HEK293 (cell line): ENCODE measurements around the gene ASCC3.

ENCODE experiments used
- CTCF ChIA-PET: fragments of 350-600 bp; formaldehyde crosslinking; extraction: SDS; loops from one replicate; lab custom pipeline; 2021; ENCODE audit warnings: antibody characterized with exemption; lab: Yijun Ruan, JAX
- POLR2A ChIA-PET: fragments of 300-600 bp; formaldehyde crosslinking; extraction: SDS; loops from one replicate; lab custom pipeline; 2020; ENCODE audit warnings: antibody characterized with exemption, inconsistent platforms; lab: Yijun Ruan, JAX
- H3K27ac ChIP-seq: fragments of 200-500 bp; sonication (Bioruptor generic); 2 replicates; pipeline ENCODE4 v1.5.1; 2014; ENCODE audit warnings: low read depth, low read length, control low read depth, inconsistent platforms; ENCODE audit errors: extremely low read depth
- H3K36me3 ChIP-seq, 2 experiments: fragments of 200-500 bp in 1 of 2; sonication (Bioruptor generic) in 1 of 2; 1 replicate in 1 of 2; 2 replicates in 1 of 2; pipeline ENCODE4 v1.5.1; 2014 to 2017; ENCODE audit warnings: inconsistent platforms in 2 of 2, low read length in 2 of 2; ENCODE audit not compliant: control insufficient read depth in 2 of 2, insufficient read depth in 1 of 2
- H3K4me1 ChIP-seq: fragments of 200-500 bp; sonication (Bioruptor generic); 2 replicates; pipeline ENCODE4 v1.5.1; 2014; ENCODE audit warnings: mild to moderate bottlenecking, low read length, inconsistent platforms; ENCODE audit not compliant: control insufficient read depth, insufficient read depth
- H3K4me3 ChIP-seq: 2 replicates; pipeline ENCODE4 v1.5.1; 2011; ENCODE audit warnings: low read depth, mild to moderate bottlenecking, control low read depth, low read length, moderate library complexity
- H3K9me3 ChIP-seq: fragments of 200-500 bp; sonication (Bioruptor generic); 2 replicates; pipeline ENCODE4 v1.5.1; 2014; ENCODE audit warnings: low read depth, low read length, inconsistent platforms; ENCODE audit not compliant: control insufficient read depth, insufficient read depth
- FEZF1 ChIP-seq: fragments of 450-650 bp; formaldehyde crosslinking; IDR thresholded peaks from 2 replicates; pipeline ENCODE4 v1.5.1; 2016; ENCODE audit warnings: missing biosample characterization, missing genetic modification characterization
- IKZF3 ChIP-seq: fragments of 450-650 bp; IDR thresholded peaks from 2 replicates; pipeline ENCODE4 v1.5.0; 2018; ENCODE audit warnings: missing biosample characterization, mild to moderate bottlenecking, missing genetic modification characterization, moderate library complexity
- SCRT2 ChIP-seq: fragments of 450-650 bp; formaldehyde crosslinking; IDR thresholded peaks from 2 replicates; pipeline ENCODE4 v1.5.1; 2016; ENCODE audit warnings: missing biosample characterization, missing genetic modification characterization
- SP3 ChIP-seq: fragments of 450-650 bp; formaldehyde crosslinking; IDR thresholded peaks from 2 replicates; pipeline ENCODE4 v1.5.1; 2016; ENCODE audit warnings: missing biosample characterization, missing genetic modification characterization
- ZBTB1 ChIP-seq: fragments of 450-650 bp; formaldehyde crosslinking; IDR thresholded peaks from 2 replicates; pipeline ENCODE4 v1.5.1; 2016; ENCODE audit warnings: missing biosample characterization, missing genetic modification characterization
- ZEB2 ChIP-seq: fragments of 450-650 bp; formaldehyde crosslinking; IDR thresholded peaks from 2 replicates; pipeline ENCODE4 v1.5.1; 2016; ENCODE audit warnings: missing biosample characterization, missing genetic modification characterization
- ZFP37 ChIP-seq: fragments of 450-650 bp; formaldehyde crosslinking; IDR thresholded peaks from 2 replicates; pipeline ENCODE4 v1.5.1; 2016; ENCODE audit warnings: missing biosample characterization, missing genetic modification characterization
- ZNF133 ChIP-seq: fragments of 450-650 bp; formaldehyde crosslinking; IDR thresholded peaks from 2 replicates; pipeline ENCODE4 v1.5.1; 2016; ENCODE audit warnings: missing biosample characterization, missing genetic modification characterization
- ZNF146 ChIP-seq: fragments of 450-650 bp; formaldehyde crosslinking; IDR thresholded peaks from 2 replicates; pipeline ENCODE4 v1.5.1; 2016; ENCODE audit warnings: missing biosample characterization, missing genetic modification characterization
- ZNF23 ChIP-seq: fragments of 450-650 bp; formaldehyde crosslinking; IDR thresholded peaks from 2 replicates; pipeline ENCODE4 v1.5.1; 2016; ENCODE audit warnings: missing biosample characterization, missing genetic modification characterization, borderline replicate concordance
- ZNF398 ChIP-seq: fragments of 450-650 bp; formaldehyde crosslinking; IDR thresholded peaks from 2 replicates; pipeline ENCODE4 v1.5.1; 2017; ENCODE audit warnings: missing biosample characterization, missing genetic modification characterization
- ZNF423 ChIP-seq: fragments of 450-650 bp; formaldehyde crosslinking; IDR thresholded peaks from 2 replicates; pipeline ENCODE4 v1.5.1; 2016; ENCODE audit warnings: missing biosample characterization, missing genetic modification characterization
- ZNF530 ChIP-seq: fragments of 450-650 bp; formaldehyde crosslinking; IDR thresholded peaks from 2 replicates; pipeline ENCODE4 v1.5.1; 2016; ENCODE audit warnings: low read depth, missing biosample characterization, missing genetic modification characterization
- ZNF544 ChIP-seq: fragments of 450-650 bp; formaldehyde crosslinking; IDR thresholded peaks from 2 replicates; pipeline ENCODE4 v1.5.0; 2017; ENCODE audit warnings: missing biosample characterization, missing genetic modification characterization
- ZNF654 ChIP-seq: fragments of 450-650 bp; formaldehyde crosslinking; IDR thresholded peaks from 2 replicates; pipeline ENCODE4 v1.5.1; 2016; ENCODE audit warnings: low read depth, missing biosample characterization, missing genetic modification characterization
- ZNF830 ChIP-seq: fragments of 450-650 bp; IDR thresholded peaks from 2 replicates; pipeline ENCODE4 v1.5.0; 2018; ENCODE audit warnings: missing biosample characterization, missing genetic modification characterization, low read depth, mild to moderate bottlenecking, moderate library complexity
- ZSCAN30 ChIP-seq: fragments of 450-650 bp; IDR thresholded peaks from 2 replicates; pipeline ENCODE4 v1.5.1; 2018; ENCODE audit warnings: missing biosample characterization, mild to moderate bottlenecking, missing genetic modification characterization, moderate library complexity
- TF ChIP-seq, protein P1 (sequence below): fragments of 450-650 bp; formaldehyde crosslinking; IDR thresholded peaks from 2 replicates; pipeline ENCODE4 v1.5.1; 2017; ENCODE audit warnings: missing biosample characterization, mild to moderate bottlenecking, missing genetic modification characterization, moderate library complexity
- TF ChIP-seq, protein P2 (sequence below): fragments of 450-650 bp; IDR thresholded peaks from 2 replicates; pipeline ENCODE4 v1.5.1; 2018; ENCODE audit warnings: missing biosample characterization, mild to moderate bottlenecking, missing genetic modification characterization
- TF ChIP-seq, protein P3 (sequence below): fragments of 450-650 bp; formaldehyde crosslinking; IDR thresholded peaks from 2 replicates; pipeline ENCODE4 v1.5.1; 2016; ENCODE audit warnings: missing biosample characterization, missing genetic modification characterization

The ASCC3 gene

DNA sequence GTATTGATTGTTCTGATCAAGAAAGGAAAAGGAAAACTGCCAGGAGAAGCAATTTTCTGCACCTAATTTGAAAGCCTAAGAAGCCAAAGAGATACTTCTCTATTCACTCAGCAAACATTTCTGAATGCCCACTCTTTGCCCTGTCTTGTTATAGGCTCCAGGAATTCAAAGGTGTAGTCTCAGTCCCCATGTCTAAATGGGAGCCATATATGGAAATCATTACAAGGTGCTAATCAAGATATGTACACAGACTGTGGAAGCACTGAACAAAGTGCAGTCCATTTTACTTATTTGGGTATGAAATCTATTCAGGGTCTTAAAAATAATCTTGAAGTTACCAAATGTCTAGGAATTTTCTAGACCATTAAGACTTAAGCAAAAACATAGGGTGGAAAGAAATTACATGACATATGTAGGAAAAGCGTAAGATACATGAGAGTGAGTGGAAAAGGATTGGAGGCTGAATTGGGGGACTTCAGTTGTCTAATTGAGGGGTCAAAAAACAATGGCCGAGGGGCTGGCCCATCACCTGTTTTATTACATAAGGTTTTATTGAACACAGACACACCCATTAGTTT is 39.0 kb upstream of the ASCC3 start:
- Histone ChIP-seq H3K4me1 (0 out of 2 replicates have a peak, but pooled peaks cover 3% of the 10 kb centered on the region), H3K36me3 (no peaks in the 10 kb centered on the region), H3K4me3 (no peak overlapping the region), H3K9me3 (no peaks in the 10 kb centered on the region), H3K27ac (no peak overlapping the region)
- ChIA-PET CTCF (no interaction called here), POLR2A (no interaction called here)
- no peak for TF ChIP-seq ZNF654 (tag by site-specific recombination)
- no peak for TF ChIP-seq ZNF133 (tag by site-specific recombination)
- no peak for TF ChIP-seq ZNF398 (tag by site-specific recombination)
- TF ChIP-seq ZNF830 (tag by site-specific recombination), result no peak
- TF ChIP-seq ZNF544, result no peak
- TF ChIP-seq SCRT2 (tag by site-specific recombination), result no peak
- TF ChIP-seq, protein P1, sequence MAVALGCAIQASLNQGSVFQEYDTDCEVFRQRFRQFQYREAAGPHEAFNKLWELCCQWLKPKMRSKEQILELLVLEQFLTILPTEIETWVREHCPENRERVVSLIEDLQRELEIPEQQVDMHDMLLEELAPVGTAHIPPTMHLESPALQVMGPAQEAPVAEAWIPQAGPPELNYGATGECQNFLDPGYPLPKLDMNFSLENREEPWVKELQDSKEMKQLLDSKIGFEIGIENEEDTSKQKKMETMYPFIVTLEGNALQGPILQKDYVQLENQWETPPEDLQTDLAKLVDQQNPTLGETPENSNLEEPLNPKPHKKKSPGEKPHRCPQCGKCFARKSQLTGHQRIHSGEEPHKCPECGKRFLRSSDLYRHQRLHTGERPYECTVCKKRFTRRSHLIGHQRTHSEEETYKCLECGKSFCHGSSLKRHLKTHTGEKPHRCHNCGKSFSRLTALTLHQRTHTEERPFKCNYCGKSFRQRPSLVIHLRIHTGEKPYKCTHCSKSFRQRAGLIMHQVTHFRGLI (tag by site-specific recombination), result no peak
- TF ChIP-seq SP3 (tag by site-specific recombination), result no peak
- TF ChIP-seq ZSCAN30 (tag by site-specific recombination), result no peak
- TF ChIP-seq ZNF530, result no peak
- TF ChIP-seq, protein P2, sequence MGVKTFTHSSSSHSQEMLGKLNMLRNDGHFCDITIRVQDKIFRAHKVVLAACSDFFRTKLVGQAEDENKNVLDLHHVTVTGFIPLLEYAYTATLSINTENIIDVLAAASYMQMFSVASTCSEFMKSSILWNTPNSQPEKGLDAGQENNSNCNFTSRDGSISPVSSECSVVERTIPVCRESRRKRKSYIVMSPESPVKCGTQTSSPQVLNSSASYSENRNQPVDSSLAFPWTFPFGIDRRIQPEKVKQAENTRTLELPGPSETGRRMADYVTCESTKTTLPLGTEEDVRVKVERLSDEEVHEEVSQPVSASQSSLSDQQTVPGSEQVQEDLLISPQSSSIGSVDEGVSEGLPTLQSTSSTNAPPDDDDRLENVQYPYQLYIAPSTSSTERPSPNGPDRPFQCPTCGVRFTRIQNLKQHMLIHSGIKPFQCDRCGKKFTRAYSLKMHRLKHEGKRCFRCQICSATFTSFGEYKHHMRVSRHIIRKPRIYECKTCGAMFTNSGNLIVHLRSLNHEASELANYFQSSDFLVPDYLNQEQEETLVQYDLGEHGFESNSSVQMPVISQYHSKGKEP (tag by site-specific recombination), result no peak
- no peak for TF ChIP-seq IKZF3 (tag by site-specific recombination)
- no peak for TF ChIP-seq ZFP37 (tag by site-specific recombination)
- no peak for TF ChIP-seq ZEB2 (tag by site-specific recombination)
- TF ChIP-seq, protein P3, sequence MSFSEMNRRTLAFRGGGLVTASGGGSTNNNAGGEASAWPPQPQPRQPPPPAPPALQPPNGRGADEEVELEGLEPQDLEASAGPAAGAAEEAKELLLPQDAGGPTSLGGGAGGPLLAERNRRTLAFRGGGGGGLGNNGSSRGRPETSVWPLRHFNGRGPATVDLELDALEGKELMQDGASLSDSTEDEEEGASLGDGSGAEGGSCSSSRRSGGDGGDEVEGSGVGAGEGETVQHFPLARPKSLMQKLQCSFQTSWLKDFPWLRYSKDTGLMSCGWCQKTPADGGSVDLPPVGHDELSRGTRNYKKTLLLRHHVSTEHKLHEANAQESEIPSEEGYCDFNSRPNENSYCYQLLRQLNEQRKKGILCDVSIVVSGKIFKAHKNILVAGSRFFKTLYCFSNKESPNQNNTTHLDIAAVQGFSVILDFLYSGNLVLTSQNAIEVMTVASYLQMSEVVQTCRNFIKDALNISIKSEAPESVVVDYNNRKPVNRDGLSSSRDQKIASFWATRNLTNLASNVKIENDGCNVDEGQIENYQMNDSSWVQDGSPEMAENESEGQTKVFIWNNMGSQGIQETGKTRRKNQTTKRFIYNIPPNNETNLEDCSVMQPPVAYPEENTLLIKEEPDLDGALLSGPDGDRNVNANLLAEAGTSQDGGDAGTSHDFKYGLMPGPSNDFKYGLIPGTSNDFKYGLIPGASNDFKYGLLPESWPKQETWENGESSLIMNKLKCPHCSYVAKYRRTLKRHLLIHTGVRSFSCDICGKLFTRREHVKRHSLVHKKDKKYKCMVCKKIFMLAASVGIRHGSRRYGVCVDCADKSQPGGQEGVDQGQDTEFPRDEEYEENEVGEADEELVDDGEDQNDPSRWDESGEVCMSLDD, result no peak
- no peak for TF ChIP-seq ZBTB1 (tag by site-specific recombination)
- TF ChIP-seq ZNF146 (tag by site-specific recombination), result no peak

DNA sequence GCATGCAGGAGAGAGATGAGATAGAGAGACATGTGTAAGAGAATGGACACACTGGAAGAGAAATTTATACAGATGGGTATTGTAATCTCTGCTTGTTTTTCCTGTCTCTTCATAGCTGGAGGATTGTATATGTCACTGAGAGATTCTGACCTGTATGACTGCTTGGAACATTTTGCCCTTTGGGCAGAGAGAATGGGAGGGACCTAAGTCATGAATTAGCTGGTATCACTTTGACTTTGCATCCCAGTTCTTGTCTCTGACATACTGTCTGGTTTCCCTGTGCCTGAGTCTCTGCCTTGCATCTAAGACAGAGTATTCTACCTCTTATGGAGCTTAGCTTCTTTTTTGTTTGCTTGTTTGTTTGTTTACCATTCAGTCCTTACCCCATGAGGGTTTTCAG is 37.0 kb upstream of the ASCC3 start:
- Histone ChIP-seq H3K36me3 (no peaks in the 10 kb centered on the region), H3K9me3 (no peaks in the 10 kb centered on the region)
- TF ChIP-seq FEZF1 (tag by site-specific recombination), result no peak
- no peak for TF ChIP-seq ZFP37 (tag by site-specific recombination)
- no peak for TF ChIP-seq ZNF23 (tag by site-specific recombination)
- no peak for TF ChIP-seq ZNF423 (tag by site-specific recombination)
- TF ChIP-seq, all 188 proteins: peak for 0
- POLR2A ChIA-PET, result no interaction called here
- Histone ChIP-seq H3K27ac (no peak overlapping the region), H3K4me1 (no peaks in the 10 kb centered on the region), H3K4me3 (no peak overlapping the region)
- CTCF ChIA-PET, result no interaction called here
